Fibroblast of pulmonary artery (primary cell): ENCODE measurements around the gene SMARCAD1.

Experiments
- DNase-seq: peaks from one replicate; pipeline ENCODE4 v3.0.0-alpha.2; 2010; ENCODE audit warnings: low read depth
- H3K4me3 ChIP-seq: replicated peaks from 2 replicates; pipeline ENCODE4 v1.5.1; 2011; ENCODE audit warnings: low read depth, mild to moderate bottlenecking, control low read depth, low read length, moderate library complexity
- TF ChIP-seq, protein P1 (sequence below): IDR thresholded peaks from 2 replicates; pipeline ENCODE4 v1.5.1; 2011; ENCODE audit warnings: mild to moderate bottlenecking, control low read depth, low read length, inconsistent platforms; ENCODE audit errors: missing control alignments

The SMARCAD1 gene

DNA sequence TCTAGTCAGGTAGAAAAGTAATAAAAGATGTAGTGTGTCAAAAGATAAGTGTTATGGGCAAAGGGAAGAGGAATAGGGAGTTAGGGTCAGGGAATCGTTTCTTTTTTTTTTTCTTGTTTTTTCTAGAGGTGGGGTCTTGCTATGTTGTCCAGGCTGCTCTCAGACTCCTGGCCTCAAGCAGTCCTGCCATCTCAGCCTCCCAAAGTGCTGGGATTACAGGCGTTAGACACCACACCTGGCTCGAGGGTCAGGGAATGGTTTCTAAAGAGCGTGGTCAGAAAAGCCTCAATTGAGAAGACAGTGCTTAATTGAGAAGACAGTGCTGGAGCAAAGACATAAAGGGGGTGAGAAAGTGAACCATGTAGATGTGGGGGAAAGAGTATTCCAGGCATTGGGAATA is 19.1 kb downstream of the SMARCAD1 start:
- no peak overlapping the region for H3K4me3 ChIP-seq
- TF ChIP-seq, protein P1, sequence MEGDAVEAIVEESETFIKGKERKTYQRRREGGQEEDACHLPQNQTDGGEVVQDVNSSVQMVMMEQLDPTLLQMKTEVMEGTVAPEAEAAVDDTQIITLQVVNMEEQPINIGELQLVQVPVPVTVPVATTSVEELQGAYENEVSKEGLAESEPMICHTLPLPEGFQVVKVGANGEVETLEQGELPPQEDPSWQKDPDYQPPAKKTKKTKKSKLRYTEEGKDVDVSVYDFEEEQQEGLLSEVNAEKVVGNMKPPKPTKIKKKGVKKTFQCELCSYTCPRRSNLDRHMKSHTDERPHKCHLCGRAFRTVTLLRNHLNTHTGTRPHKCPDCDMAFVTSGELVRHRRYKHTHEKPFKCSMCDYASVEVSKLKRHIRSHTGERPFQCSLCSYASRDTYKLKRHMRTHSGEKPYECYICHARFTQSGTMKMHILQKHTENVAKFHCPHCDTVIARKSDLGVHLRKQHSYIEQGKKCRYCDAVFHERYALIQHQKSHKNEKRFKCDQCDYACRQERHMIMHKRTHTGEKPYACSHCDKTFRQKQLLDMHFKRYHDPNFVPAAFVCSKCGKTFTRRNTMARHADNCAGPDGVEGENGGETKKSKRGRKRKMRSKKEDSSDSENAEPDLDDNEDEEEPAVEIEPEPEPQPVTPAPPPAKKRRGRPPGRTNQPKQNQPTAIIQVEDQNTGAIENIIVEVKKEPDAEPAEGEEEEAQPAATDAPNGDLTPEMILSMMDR: no peak
- DNase-seq: no peak

DNA sequence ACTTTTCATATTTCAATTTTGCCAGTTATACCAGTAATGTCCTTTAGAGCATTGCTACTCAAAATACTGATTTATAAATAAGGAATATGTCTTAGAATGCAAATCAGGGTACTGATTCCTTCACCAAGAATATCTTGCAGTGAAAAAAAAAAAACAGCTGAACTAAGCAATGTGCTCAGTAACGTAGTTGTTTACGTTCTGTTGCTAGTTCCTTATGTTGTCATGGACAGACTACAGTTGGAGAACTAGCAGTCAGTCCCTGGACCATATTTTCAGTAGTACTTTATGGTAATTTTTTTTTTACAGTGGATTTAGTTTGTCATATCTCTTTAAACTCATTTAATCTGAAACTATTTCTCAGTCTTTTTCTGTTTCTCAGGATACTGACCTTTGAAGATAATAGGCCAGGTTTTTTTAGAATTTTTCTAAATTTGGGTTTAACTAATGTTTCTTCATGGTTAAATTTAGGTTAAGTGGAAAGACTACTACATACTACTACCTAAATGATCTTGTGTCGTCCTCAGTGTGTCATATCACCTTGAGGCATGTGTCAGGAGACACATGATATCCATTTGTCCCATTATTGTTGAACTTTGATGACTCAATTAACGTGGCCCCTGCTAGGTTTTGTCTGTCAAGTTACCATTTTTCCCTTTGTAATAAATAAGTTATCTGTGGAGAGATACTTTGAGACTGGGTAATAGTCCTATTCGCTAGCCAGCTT is 21.0 kb downstream of the SMARCAD1 start:
- TF ChIP-seq, protein P1: no peak

DNA sequence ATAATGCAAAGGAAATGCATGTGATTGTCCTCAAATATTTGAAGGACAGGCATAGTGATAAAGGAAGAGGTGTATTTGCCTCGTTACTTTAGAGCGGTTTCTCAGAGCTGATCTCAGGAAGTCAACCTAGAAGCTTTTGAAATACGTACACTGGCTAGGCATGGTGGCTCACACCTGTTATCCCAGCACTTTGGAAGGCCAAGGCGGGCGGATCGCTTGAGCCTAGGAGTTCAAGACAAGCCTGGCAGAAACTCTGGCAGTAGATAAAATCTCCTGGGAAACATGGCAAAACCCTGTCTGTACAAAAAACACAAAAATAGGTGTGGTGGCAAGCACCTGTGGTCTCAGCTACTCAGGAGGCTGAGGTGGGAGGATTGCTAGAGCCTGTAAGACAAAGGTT is 24.9 kb downstream of the SMARCAD1 start:
- no peak overlapping the region for H3K4me3 ChIP-seq
- no peak for DNase-seq
- TF ChIP-seq, protein P1: no peak

More for the DNA sequence above, 21.0 kb downstream of the SMARCAD1 start:
- DNase-seq: no peak
- no peak overlapping the region for H3K4me3 ChIP-seq

DNA sequence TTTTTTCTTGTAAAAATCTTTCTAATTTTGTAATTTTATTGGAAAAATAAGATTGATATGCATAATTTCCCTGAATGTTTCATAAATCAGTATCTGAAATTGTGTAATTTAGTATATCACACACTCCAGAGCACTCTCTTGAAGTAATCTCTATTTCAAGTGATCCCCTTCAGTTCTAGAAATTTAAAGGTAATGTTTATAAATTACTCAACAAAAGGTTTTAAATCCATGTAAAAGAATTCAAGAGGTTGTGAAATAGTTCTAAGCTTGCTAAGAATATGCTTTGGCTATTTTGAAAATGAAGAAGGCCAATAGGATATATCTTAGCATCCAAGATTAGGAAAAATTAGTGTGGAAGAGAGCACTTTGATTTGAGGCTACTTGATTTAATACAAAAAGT is 28.2 kb downstream of the SMARCAD1 start:
- DNase-seq: no peak
- TF ChIP-seq, protein P1: no peak
- no peak overlapping the region for H3K4me3 ChIP-seq

DNA sequence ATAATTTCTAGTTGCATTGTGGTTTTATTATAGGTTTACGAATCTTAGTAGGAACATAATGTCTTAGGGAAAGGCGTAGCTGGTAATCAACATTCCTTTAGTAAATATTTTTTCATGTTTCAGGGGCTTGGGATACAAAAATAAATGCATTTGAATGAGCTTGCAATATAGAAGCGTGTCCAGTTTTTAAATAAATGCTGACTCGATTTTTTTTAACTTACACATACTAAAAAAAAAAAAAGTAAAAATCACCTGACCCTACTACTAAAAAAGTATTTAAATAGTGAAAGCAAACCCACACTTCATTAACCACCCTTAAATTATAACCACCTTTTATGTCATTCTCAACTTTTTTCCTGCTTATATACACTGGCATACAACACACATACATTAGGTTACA is 29.6 kb downstream of the SMARCAD1 start:
- no peak overlapping the region for H3K4me3 ChIP-seq
- TF ChIP-seq, protein P1: no peak
- DNase-seq: no peak

DNA sequence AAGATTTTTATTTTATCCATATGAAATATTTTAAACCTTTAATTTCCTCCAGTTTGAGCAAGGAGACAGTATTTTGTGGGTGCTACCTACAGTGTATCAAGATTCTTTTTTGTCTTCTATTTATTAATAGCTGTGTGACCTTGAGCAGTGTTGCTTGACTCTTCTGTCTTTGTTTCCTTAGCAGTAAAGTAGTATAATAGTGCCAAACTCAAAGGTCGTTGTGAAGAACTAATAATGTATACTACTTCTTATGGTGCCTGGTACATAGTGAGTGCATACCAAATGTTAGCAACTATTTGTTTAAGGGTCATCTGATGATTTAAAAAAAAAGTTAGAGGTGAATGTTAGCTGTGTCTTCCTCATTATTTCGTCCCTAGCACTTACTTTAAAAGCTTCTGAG is 30.5 kb downstream of the SMARCAD1 start:
- H3K4me3 ChIP-seq: no peak overlapping the region
- TF ChIP-seq, protein P1: no peak
- DNase-seq: no peak

DNA sequence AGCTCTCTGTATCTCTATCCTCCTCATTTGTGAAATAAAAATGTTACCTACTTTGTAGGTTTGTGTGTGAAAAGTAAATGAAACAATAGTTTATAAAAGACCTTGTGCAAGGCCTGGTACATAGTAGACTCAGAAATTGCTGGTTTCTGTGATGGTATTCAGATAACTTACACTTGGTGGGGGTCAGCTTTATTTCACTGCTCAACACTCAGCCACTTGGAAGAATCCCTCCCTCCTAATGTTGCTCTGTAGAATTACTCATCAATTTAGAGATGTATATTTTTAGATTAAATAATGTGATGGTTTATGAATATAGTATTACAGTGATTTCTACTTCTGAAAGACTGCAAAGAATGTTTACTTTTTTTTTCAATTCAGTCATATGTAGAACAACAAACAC is 32.7 kb downstream of the SMARCAD1 start:
- no peak for DNase-seq
- no peak overlapping the region for H3K4me3 ChIP-seq
- TF ChIP-seq, protein P1: no peak
